Coronary artery (tissue), 2 donors: ENCODE measurements around the gene RPL13.
A peak's percentile ranks its signal among the peaks of the same experiment; 100 is the strongest.

Source experiments
- DNase-seq: peaks from one replicate; pipeline ENCODE4 v3.0.0-alpha.2; 2017; ENCODE audit warnings: low spot score
- H3K27ac ChIP-seq, 2 donors: fragments of 200-600 bp; sonication (generic); one replicate each; pipeline ENCODE4 v1.5.1; 2016 to 2019
- H3K4me3 ChIP-seq: fragments of 200-600 bp; sonication (generic); 2 replicates; pipeline ENCODE4 v1.5.1; 2016; ENCODE audit warnings: mild to moderate bottlenecking, moderate library complexity
- CTCF ChIP-seq: fragments of 200-600 bp; sonication (generic); IDR thresholded peaks from one replicate; pipeline ENCODE4 v1.5.1; 2019; ENCODE audit warnings: antibody characterized with exemption

The RPL13 gene

DNA sequence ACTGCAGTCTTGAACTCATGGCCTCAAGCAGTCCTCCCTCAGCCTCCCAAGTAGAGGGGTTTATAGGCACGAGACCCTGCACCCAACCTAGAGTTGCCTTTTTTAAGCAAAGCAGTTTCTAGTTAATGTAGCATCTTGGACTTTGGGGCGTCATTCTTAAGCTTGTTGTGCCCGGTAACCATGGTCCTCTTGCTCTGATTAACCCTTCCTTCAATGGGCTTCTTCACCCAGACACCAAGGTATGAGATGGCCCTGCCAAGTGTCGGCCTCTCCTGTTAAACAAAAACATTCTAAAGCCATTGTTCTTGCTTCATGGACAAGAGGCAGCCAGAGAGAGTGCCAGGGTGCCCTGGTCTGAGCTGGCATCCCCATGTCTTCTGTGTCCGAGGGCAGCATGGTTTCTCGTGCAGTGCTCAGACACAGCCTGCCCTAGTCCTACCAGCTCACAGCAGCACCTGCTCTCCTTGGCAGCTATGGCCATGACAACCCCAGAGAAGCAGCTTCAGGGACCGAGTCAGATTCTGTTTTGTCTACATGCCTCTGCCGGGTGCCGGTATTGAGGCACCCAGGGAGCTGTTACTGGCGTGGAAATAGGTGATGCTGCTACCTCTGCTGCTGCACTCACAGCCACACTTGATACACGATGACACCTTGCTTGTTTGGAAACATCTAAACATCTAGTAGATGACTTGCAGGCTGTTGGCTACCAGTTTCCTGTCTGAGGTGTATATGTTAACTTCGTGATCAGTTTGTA, 3.3 kb downstream of the RPL13 start:
- DNase-seq = no peak
- no peak for TF ChIP-seq CTCF
- Histone ChIP-seq H3K4me3 (no peak overlapping the region), H3K27ac (no peak overlapping the region)

- TF ChIP-seq CTCF = no peak
- DNase-seq = peak; percentile 71
- H3K4me3 ChIP-seq = peak overlapping the region; percentile 48
- no peak overlapping the region for H3K27ac ChIP-seq
These were observed 4.2 kb downstream of the RPL13 start for GRCh38 chr16:89564476-89565255.

- Histone ChIP-seq H3K4me3 (peak overlapping the region; percentile 48), H3K27ac (no peak overlapping the region)
- no peak for TF ChIP-seq CTCF
- DNase-seq = no peak
These were observed 4.7 kb downstream of the RPL13 start for GRCh38 chr16:89565256-89565505.

DNA sequence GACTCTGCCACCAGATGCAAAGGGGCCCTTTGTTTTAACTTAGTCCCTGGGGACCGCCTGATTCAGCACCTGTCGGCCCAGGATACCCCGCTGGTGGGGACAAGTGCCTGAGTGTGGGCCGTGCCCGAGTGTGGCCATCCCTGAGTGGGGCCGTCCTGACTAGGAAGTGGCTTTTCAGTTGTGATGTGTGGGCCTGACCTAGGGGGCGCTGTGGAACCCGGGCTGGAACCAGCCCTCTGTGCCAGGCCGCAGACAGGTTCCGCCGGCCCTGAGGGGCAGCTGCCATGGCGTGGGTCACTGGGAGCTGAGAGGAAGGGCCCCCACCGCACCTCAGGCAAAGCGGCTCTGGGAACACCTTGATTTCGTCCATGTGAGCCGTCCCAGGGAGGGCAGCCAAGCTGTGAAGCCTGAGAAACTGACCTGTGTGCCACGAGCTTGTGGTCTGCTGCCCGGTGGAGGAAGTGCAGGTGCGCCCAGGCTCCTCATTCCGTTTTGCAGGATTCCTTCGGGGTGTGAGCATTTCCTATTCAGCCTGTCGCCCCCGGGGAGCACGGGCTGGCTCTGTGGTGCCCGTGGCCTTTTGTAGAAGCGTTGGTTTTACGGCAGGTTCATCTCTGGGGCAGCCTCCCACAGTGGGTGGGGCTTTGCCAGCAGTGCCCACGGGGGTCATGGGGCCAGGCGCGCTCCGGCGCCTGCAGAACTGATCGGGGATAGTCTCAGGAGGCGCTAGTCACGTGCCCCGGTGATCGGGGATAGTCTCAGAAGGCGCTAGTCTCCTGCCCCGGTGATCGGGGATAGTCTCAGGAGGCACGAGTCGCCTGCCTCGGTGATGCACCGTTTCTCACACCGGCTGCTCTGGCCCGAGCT, 5.3 kb downstream of the RPL13 start:
- peak; percentile 37 for TF ChIP-seq CTCF
- Histone ChIP-seq H3K4me3 (peak overlapping the region; percentile 48), H3K27ac (peak overlapping the region in 1 of 2 donors; percentile 42)
- DNase-seq = peak; percentile 76

- no peak for DNase-seq
- no peak overlapping the region for H3K27ac ChIP-seq
- H3K4me3 ChIP-seq = no peak overlapping the region
- no peak for TF ChIP-seq CTCF
These were observed 7.4 kb downstream of the RPL13 start for GRCh38 chr16:89567656-89568594.

- no peak overlapping the region for H3K27ac ChIP-seq
- no peak for TF ChIP-seq CTCF
- no peak overlapping the region for H3K4me3 ChIP-seq
- DNase-seq = no peak
These were observed 9.2 kb downstream of the RPL13 start for GRCh38 chr16:89569506-89570341.
